ENCODE measurements around the gene TANGO6.

- TF ChIP-seq, protein P1, sequence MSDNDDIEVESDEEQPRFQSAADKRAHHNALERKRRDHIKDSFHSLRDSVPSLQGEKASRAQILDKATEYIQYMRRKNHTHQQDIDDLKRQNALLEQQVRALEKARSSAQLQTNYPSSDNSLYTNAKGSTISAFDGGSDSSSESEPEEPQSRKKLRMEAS (IDR thresholded peaks at IDR 0.05; ENCODE audit: low read depth, low read length): no peak
- no peak for TF ChIP-seq ETV6 (conservative IDR thresholded peaks at IDR 0.05 in 1 of 2, IDR thresholded peaks at IDR 0.05 in 1 of 2; ENCODE audit: borderline replicate concordance in 1 of 2, low read depth in 1 of 2)
- TF ChIP-seq, protein P2, sequence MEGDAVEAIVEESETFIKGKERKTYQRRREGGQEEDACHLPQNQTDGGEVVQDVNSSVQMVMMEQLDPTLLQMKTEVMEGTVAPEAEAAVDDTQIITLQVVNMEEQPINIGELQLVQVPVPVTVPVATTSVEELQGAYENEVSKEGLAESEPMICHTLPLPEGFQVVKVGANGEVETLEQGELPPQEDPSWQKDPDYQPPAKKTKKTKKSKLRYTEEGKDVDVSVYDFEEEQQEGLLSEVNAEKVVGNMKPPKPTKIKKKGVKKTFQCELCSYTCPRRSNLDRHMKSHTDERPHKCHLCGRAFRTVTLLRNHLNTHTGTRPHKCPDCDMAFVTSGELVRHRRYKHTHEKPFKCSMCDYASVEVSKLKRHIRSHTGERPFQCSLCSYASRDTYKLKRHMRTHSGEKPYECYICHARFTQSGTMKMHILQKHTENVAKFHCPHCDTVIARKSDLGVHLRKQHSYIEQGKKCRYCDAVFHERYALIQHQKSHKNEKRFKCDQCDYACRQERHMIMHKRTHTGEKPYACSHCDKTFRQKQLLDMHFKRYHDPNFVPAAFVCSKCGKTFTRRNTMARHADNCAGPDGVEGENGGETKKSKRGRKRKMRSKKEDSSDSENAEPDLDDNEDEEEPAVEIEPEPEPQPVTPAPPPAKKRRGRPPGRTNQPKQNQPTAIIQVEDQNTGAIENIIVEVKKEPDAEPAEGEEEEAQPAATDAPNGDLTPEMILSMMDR (IDR thresholded peaks at IDR 0.05 in 2 of 3, conservative IDR thresholded peaks at IDR 0.05 in 1 of 3; ENCODE audit: control insufficient read depth in 2 of 3, extremely low read depth in 1 of 3, insufficient read depth in 1 of 3, low read depth in 3 of 3, low read length in 3 of 3): no peak
- TF ChIP-seq MYC (IDR thresholded peaks at IDR 0.05; ENCODE audit: insufficient read depth, insufficient read length, insufficient replicate concordance, low read length, severe bottlenecking): no peak
- TF ChIP-seq ZNF274 (IDR thresholded peaks at IDR 0.05; ENCODE audit: insufficient read depth, insufficient read length): no peak
- TF ChIP-seq, protein P3, sequence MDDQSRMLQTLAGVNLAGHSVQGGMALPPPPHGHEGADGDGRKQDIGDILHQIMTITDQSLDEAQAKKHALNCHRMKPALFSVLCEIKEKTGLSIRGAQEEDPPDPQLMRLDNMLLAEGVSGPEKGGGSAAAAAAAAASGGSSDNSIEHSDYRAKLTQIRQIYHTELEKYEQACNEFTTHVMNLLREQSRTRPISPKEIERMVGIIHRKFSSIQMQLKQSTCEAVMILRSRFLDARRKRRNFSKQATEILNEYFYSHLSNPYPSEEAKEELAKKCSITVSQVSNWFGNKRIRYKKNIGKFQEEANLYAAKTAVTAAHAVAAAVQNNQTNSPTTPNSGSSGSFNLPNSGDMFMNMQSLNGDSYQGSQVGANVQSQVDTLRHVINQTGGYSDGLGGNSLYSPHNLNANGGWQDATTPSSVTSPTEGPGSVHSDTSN (IDR thresholded peaks at IDR 0.05; ENCODE audit: insufficient replicate concordance, low read depth, low read length): no peak
These were observed 78.3 kb downstream of the TANGO6 start for GRCh38 chr16:68921637-68922036.
